ENCODE measurements around the gene SDR42E1.

The SDR42E1 gene

GRCh38 chr16:82011199-82011641, at the start of gene SDR42E1:
SDR42E1 (minus strand) TSS chr16:82011470; CDS start chr16:82000858, 10,612 bp downstream.
- H2AFZ ChIP-seq (ENCODE audit: low read length): peak within 1 kb of the TSS; percentile 93

GRCh38 chr16:82059983-82060421, 48.7 kb upstream of the SDR42E1 start:
- no peaks in the 10 kb centered on the region for H3K27me3 ChIP-seq (replicated peaks; ENCODE audit: insufficient read depth, low read length)
- TF ChIP-seq EZH2phosphoT487 (IDR thresholded peaks at IDR 0.05; ENCODE audit: low read length) (no peak), EZH2 (optimal IDR thresholded peaks at IDR 0.05; ENCODE audit: low read depth, low read length) (no peak)
- TF ChIP-seq, protein P1, sequence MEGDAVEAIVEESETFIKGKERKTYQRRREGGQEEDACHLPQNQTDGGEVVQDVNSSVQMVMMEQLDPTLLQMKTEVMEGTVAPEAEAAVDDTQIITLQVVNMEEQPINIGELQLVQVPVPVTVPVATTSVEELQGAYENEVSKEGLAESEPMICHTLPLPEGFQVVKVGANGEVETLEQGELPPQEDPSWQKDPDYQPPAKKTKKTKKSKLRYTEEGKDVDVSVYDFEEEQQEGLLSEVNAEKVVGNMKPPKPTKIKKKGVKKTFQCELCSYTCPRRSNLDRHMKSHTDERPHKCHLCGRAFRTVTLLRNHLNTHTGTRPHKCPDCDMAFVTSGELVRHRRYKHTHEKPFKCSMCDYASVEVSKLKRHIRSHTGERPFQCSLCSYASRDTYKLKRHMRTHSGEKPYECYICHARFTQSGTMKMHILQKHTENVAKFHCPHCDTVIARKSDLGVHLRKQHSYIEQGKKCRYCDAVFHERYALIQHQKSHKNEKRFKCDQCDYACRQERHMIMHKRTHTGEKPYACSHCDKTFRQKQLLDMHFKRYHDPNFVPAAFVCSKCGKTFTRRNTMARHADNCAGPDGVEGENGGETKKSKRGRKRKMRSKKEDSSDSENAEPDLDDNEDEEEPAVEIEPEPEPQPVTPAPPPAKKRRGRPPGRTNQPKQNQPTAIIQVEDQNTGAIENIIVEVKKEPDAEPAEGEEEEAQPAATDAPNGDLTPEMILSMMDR (IDR thresholded peaks at IDR 0.05; ENCODE audit: low read length): no peak
- H3K4me1 ChIP-seq (ENCODE audit: low read length): no peaks in the 10 kb centered on the region
- H3K9ac ChIP-seq (ENCODE audit: low read length): no peak overlapping the region
- DNase-seq: no peak
- no peaks in the 10 kb centered on the region for H3K9me2 ChIP-seq (replicated peaks; ENCODE audit: insufficient read depth, low read length)
- H3K9me3 ChIP-seq (replicated peaks; ENCODE audit: insufficient read depth, low read length): no peaks in the 10 kb centered on the region
- H4K20me1 ChIP-seq (ENCODE audit: insufficient read depth, low read length): no peaks in the 10 kb centered on the region
- no peak overlapping the region for H3K4me3 ChIP-seq (ENCODE audit: low read length)
- H3K36me3 ChIP-seq (replicated peaks; ENCODE audit: insufficient read depth, low read length): no peaks in the 10 kb centered on the region
- no peaks in the 10 kb centered on the region for H3K79me2 ChIP-seq (ENCODE audit: low read length)
- no peak overlapping the region for H3K27ac ChIP-seq (ENCODE audit: low read length)
- no peak overlapping the region for H2AFZ ChIP-seq (ENCODE audit: low read length)
- no peak overlapping the region for H3K4me2 ChIP-seq (ENCODE audit: low read depth, low read length)
- H3F3A ChIP-seq (ENCODE audit: insufficient read depth, low read length): no peaks in the 10 kb centered on the region

More at GRCh38 chr16:82011199-82011641, at the start of gene SDR42E1:
- peaks cover 9% of the 10 kb centered on the region; the same call in 1 of the 2 replicates for H3K4me1 ChIP-seq (ENCODE audit: low read length)
- H3K4me2 ChIP-seq (ENCODE audit: low read depth, low read length): peak within 1 kb of the TSS; percentile 82
- peaks cover 3% of the 10 kb centered on the region; the same call in 1 of the 2 replicates for H3F3A ChIP-seq (ENCODE audit: insufficient read depth, low read length)
- no peaks in the 10 kb centered on the region for H3K9me2 ChIP-seq (replicated peaks; ENCODE audit: insufficient read depth, low read length)
- H3K36me3 ChIP-seq (replicated peaks; ENCODE audit: insufficient read depth, low read length): no peaks in the 10 kb centered on the region
- peak within 1 kb of the TSS; percentile 76 for H3K4me3 ChIP-seq (ENCODE audit: low read length)
- no peaks in the 10 kb centered on the region for H3K9me3 ChIP-seq (replicated peaks; ENCODE audit: insufficient read depth, low read length)
- TF ChIP-seq EZH2phosphoT487 (IDR thresholded peaks at IDR 0.05; ENCODE audit: low read length) (no peak), EZH2 (optimal IDR thresholded peaks at IDR 0.05; ENCODE audit: low read depth, low read length) (no peak)
- TF ChIP-seq, protein P1 (IDR thresholded peaks at IDR 0.05; ENCODE audit: low read length): no peak
- H3K27me3 ChIP-seq (replicated peaks; ENCODE audit: insufficient read depth, low read length): no peaks in the 10 kb centered on the region
- no peaks in the 10 kb centered on the region for H4K20me1 ChIP-seq (ENCODE audit: insufficient read depth, low read length)
- H3K27ac ChIP-seq (ENCODE audit: low read length): peak within 1 kb of the TSS; percentile 73; the same call in 1 of the 2 replicates
- peak within 1 kb of the TSS; percentile 79 for H3K9ac ChIP-seq (ENCODE audit: low read length)
- peak; percentile 78 for DNase-seq
- peaks cover 10% of the 10 kb centered on the region; the same call in 1 of the 2 replicates for H3K79me2 ChIP-seq (ENCODE audit: low read length)

DNA sequence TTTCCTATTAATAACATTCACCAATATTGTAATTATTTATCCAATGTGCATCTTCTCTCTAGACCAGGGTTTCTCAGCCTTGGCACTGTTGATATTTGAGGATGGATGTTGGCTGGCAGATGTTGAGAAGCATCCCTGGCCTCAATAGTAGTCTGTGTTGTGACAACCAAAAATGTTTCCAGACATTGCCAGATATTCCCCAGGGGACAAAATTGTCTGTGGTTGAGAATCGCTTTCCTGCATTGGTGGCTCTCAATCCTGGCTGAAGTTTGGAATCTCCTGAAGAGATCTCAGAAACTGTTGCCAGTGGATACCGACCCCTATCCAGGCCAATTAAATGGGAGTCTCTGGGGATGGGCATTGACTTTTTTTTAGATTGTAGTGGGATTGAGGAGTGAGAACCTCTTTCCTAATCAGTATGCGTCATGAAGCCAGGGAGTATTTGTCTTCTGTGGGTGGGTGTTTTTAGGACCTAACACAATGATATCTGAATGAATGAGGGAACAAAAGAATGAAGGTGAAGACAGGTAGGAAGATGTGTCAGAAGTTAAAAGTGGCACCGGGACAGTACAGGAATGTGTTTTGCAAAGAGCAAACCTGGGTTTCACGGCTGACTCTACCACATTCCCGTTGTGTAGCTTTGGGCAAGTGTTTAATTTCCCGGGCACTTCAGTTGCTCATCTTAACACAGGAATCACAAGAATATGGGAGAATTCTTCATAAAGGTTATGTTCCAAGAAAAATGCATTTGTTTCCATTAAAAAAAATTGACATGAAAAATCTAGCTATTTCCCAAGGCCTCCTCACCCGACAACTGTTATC, 48.1 kb upstream of the SDR42E1 start:
- no peak overlapping the region for H3K4me3 ChIP-seq (ENCODE audit: low read length)
- TF ChIP-seq EZH2 (optimal IDR thresholded peaks at IDR 0.05; ENCODE audit: low read depth, low read length): no peak
- no peak for TF ChIP-seq EZH2phosphoT487 (IDR thresholded peaks at IDR 0.05; ENCODE audit: low read length)
- TF ChIP-seq, protein P1 (IDR thresholded peaks at IDR 0.05; ENCODE audit: low read length): no peak
- no peaks in the 10 kb centered on the region for H3K79me2 ChIP-seq (ENCODE audit: low read length)
- no peaks in the 10 kb centered on the region for H3K9me3 ChIP-seq (replicated peaks; ENCODE audit: insufficient read depth, low read length)
- no peaks in the 10 kb centered on the region for H4K20me1 ChIP-seq (ENCODE audit: insufficient read depth, low read length)
- no peak overlapping the region for H3K27ac ChIP-seq (ENCODE audit: low read length)
- H3K9ac ChIP-seq (ENCODE audit: low read length): no peak overlapping the region
- DNase-seq: no peak
- no peaks in the 10 kb centered on the region for H3K27me3 ChIP-seq (replicated peaks; ENCODE audit: insufficient read depth, low read length)
- H3F3A ChIP-seq (ENCODE audit: insufficient read depth, low read length): no peaks in the 10 kb centered on the region
- no peaks in the 10 kb centered on the region for H3K36me3 ChIP-seq (replicated peaks; ENCODE audit: insufficient read depth, low read length)
- no peaks in the 10 kb centered on the region for H3K9me2 ChIP-seq (replicated peaks; ENCODE audit: insufficient read depth, low read length)
- H2AFZ ChIP-seq (ENCODE audit: low read length): no peak overlapping the region
- H3K4me2 ChIP-seq (ENCODE audit: low read depth, low read length): no peak overlapping the region
- no peaks in the 10 kb centered on the region for H3K4me1 ChIP-seq (ENCODE audit: low read length)
